Mucosa of stomach (tissue), 1 donor: Measurements from ENCODE around the gene BRD7.

Source experiments
- H3K27me3 ChIP-seq: one replicate; pipeline ENCODE4 v1.7.0; 2013; ENCODE audit warnings: mild to moderate bottlenecking, low read length; ENCODE audit not compliant: control insufficient read depth, insufficient read depth
- H3K36me3 ChIP-seq: one replicate; pipeline ENCODE4 v1.7.0; 2013; ENCODE audit warnings: low read length; ENCODE audit not compliant: control insufficient read depth, insufficient read depth
- H3K4me1 ChIP-seq: one replicate; pipeline ENCODE4 v1.7.0; 2013; ENCODE audit warnings: mild to moderate bottlenecking, low read length; ENCODE audit not compliant: control insufficient read depth, insufficient read depth
- H3K4me3 ChIP-seq: one replicate; pipeline ENCODE4 v1.7.0; 2013; ENCODE audit warnings: low read length
- H3K9ac ChIP-seq: one replicate; pipeline ENCODE4 v1.7.0; 2013; ENCODE audit warnings: mild to moderate bottlenecking, low read length, moderate library complexity
- H3K9me3 ChIP-seq: one replicate; pipeline ENCODE4 v1.7.0; 2013; ENCODE audit warnings: mild to moderate bottlenecking, low read length, moderate library complexity; ENCODE audit not compliant: control insufficient read depth
- donor health status: Pancreatic carcinoma.

The BRD7 gene

GRCh38 chr16:50398336-50398735 is 29.5 kb upstream of the BRD7 start:
- no peaks in the 10 kb centered on the region for H3K36me3 ChIP-seq
- H3K27me3 ChIP-seq = no peaks in the 10 kb centered on the region
- no peaks in the 10 kb centered on the region for H3K4me1 ChIP-seq
- H3K4me3 ChIP-seq = no peak overlapping the region
- H3K9ac ChIP-seq = no peak overlapping the region
- no peaks in the 10 kb centered on the region for H3K9me3 ChIP-seq

- no peaks in the 10 kb centered on the region for H3K4me1 ChIP-seq
- H3K27me3 ChIP-seq = no peaks in the 10 kb centered on the region
- H3K36me3 ChIP-seq = no peaks in the 10 kb centered on the region
These were observed 28.2 kb upstream of the BRD7 start for GRCh38 chr16:50396761-50397535.

GRCh38 chr16:50395763-50396710 is 27.2 kb upstream of the BRD7 start:
- Histone ChIP-seq H3K36me3 (no peaks in the 10 kb centered on the region), H3K4me1 (no peaks in the 10 kb centered on the region), H3K9me3 (no peaks in the 10 kb centered on the region), H3K9ac (no peak overlapping the region), H3K4me3 (no peak overlapping the region), H3K27me3 (no peaks in the 10 kb centered on the region)

More at GRCh38 chr16:50396761-50397535, 28.2 kb upstream of the BRD7 start:
- H3K4me3 ChIP-seq = no peak overlapping the region
- H3K9ac ChIP-seq = no peak overlapping the region
- H3K9me3 ChIP-seq = no peaks in the 10 kb centered on the region

GRCh38 chr16:50393858-50394802 is 25.3 kb upstream of the BRD7 start:
- no peak overlapping the region for H3K9ac ChIP-seq

GRCh38 chr16:50393416-50393815 is 24.6 kb upstream of the BRD7 start:
- Histone ChIP-seq H3K9me3 (no peaks in the 10 kb centered on the region), H3K4me1 (no peaks in the 10 kb centered on the region), H3K4me3 (no peak overlapping the region), H3K36me3 (no peaks in the 10 kb centered on the region), H3K27me3 (no peaks in the 10 kb centered on the region), H3K9ac (no peak overlapping the region)

More at GRCh38 chr16:50393858-50394802, 25.3 kb upstream of the BRD7 start:
- no peaks in the 10 kb centered on the region for H3K36me3 ChIP-seq
- no peaks in the 10 kb centered on the region for H3K27me3 ChIP-seq
- H3K4me1 ChIP-seq = no peaks in the 10 kb centered on the region
- H3K9me3 ChIP-seq = no peaks in the 10 kb centered on the region
- H3K4me3 ChIP-seq = no peak overlapping the region

GRCh38 chr16:50390914-50391716 is 22.3 kb upstream of the BRD7 start:
- H3K9ac ChIP-seq = no peak overlapping the region
- no peak overlapping the region for H3K4me3 ChIP-seq
- no peaks in the 10 kb centered on the region for H3K27me3 ChIP-seq
- H3K4me1 ChIP-seq = no peaks in the 10 kb centered on the region
- H3K36me3 ChIP-seq = no peaks in the 10 kb centered on the region
- no peaks in the 10 kb centered on the region for H3K9me3 ChIP-seq

- H3K4me3 ChIP-seq = no peak overlapping the region
- H3K4me1 ChIP-seq = no peaks in the 10 kb centered on the region
- H3K9ac ChIP-seq = no peak overlapping the region
- H3K36me3 ChIP-seq = no peaks in the 10 kb centered on the region
- H3K9me3 ChIP-seq = no peaks in the 10 kb centered on the region
- no peaks in the 10 kb centered on the region for H3K27me3 ChIP-seq
These were observed 21.6 kb upstream of the BRD7 start for GRCh38 chr16:50390371-50390771.

GRCh38 chr16:50389900-50390299 is 21.1 kb upstream of the BRD7 start:
- no peaks in the 10 kb centered on the region for H3K27me3 ChIP-seq
- no peaks in the 10 kb centered on the region for H3K4me1 ChIP-seq
- H3K4me3 ChIP-seq = no peak overlapping the region
- no peak overlapping the region for H3K9ac ChIP-seq
- H3K9me3 ChIP-seq = no peaks in the 10 kb centered on the region
- no peaks in the 10 kb centered on the region for H3K36me3 ChIP-seq

GRCh38 chr16:50388496-50388895 is 19.7 kb upstream of the BRD7 start:
- Histone ChIP-seq H3K4me3 (no peak overlapping the region), H3K9me3 (no peaks in the 10 kb centered on the region), H3K4me1 (no peaks in the 10 kb centered on the region), H3K36me3 (no peaks in the 10 kb centered on the region), H3K27me3 (peaks cover 1% of the 10 kb centered on the region), H3K9ac (no peak overlapping the region)

- Histone ChIP-seq H3K9me3 (no peaks in the 10 kb centered on the region), H3K27me3 (peaks cover 4% of the 10 kb centered on the region), H3K36me3 (no peaks in the 10 kb centered on the region), H3K9ac (no peak overlapping the region), H3K4me1 (no peaks in the 10 kb centered on the region), H3K4me3 (no peak overlapping the region)
These were observed 18.0 kb upstream of the BRD7 start for GRCh38 chr16:50386774-50387173.

- Histone ChIP-seq H3K36me3 (no peaks in the 10 kb centered on the region), H3K4me3 (no peak overlapping the region), H3K27me3 (peaks cover 4% of the 10 kb centered on the region), H3K4me1 (no peaks in the 10 kb centered on the region), H3K9me3 (no peaks in the 10 kb centered on the region), H3K9ac (no peak overlapping the region)
These were observed 17.4 kb upstream of the BRD7 start for GRCh38 chr16:50386139-50386538.
